ENCODE results near the gene AHSG.

DNA sequence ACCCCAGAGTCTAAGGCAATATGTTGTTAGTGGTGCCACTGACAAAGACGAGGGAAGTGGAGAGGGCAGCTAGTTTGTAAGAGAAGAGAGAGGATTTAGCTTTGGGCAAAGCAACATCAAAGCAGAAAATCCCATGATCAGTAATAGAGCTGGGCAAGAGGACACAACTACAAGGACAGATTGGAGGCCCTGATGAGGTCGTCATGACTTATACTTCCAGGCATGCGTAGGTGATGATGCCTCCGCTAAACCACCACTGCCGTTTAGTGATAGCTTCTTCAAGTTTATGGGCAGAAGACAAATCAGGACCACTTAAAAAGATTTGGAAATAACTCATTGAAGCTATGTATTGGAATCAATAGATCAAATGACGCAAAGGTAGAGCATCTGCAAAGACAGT, 55.6 kb downstream of the AHSG start:
- TF ChIP-seq, protein P1, sequence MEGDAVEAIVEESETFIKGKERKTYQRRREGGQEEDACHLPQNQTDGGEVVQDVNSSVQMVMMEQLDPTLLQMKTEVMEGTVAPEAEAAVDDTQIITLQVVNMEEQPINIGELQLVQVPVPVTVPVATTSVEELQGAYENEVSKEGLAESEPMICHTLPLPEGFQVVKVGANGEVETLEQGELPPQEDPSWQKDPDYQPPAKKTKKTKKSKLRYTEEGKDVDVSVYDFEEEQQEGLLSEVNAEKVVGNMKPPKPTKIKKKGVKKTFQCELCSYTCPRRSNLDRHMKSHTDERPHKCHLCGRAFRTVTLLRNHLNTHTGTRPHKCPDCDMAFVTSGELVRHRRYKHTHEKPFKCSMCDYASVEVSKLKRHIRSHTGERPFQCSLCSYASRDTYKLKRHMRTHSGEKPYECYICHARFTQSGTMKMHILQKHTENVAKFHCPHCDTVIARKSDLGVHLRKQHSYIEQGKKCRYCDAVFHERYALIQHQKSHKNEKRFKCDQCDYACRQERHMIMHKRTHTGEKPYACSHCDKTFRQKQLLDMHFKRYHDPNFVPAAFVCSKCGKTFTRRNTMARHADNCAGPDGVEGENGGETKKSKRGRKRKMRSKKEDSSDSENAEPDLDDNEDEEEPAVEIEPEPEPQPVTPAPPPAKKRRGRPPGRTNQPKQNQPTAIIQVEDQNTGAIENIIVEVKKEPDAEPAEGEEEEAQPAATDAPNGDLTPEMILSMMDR (IDR thresholded peaks at IDR 0.05): no peak
- no peak for TF ChIP-seq EP300 (IDR thresholded peaks at IDR 0.05)
